HFFc6 (cell line): ENCODE results near the gene RIPK4. TPM values are rescaled to one million over a fixed set of nuclear protein-coding genes. Genes with fewer than 3 reads are reported as not detected.

ENCODE experiments used
- DNase-seq: peaks from one replicate; pipeline ENCODE4 v3.0.0-alpha.2; 2018
- H3K27ac Mint-ChIP-seq: 2 replicates; pipeline ENCODE4 v1.8.0; 2020; ENCODE audit warnings: mild to moderate bottlenecking, mixed read lengths
- H3K27me3 Mint-ChIP-seq: 2 replicates; pipeline ENCODE4 v1.8.0; 2021; ENCODE audit warnings: mild to moderate bottlenecking, moderate library complexity, mixed read lengths; ENCODE audit not compliant: insufficient read depth
- H3K36me3 Mint-ChIP-seq: 2 replicates; pipeline ENCODE4 v1.8.0; 2021; ENCODE audit warnings: low read depth, mixed read lengths
- H3K4me1 Mint-ChIP-seq: 2 replicates; pipeline ENCODE4 v1.8.0; 2020; ENCODE audit warnings: low read depth, mixed read lengths
- H3K4me3 Mint-ChIP-seq: 2 replicates; pipeline ENCODE4 v1.8.0; 2020; ENCODE audit warnings: mild to moderate bottlenecking, moderate library complexity, mixed read lengths
- H3K9me3 Mint-ChIP-seq: 2 replicates; pipeline ENCODE4 v1.8.0; 2020; ENCODE audit warnings: mild to moderate bottlenecking, mixed read lengths
- CTCF ChIP-seq: fragments of 200-600 bp; sonication (generic); IDR thresholded peaks from 2 replicates; pipeline ENCODE4 v1.5.0; 2021; ENCODE audit warnings: antibody characterized with exemption, mild to moderate bottlenecking
- total RNA-seq, 6 experiments: library from RNA; stranded (reverse); fragmentation: NEBNext Ultra II Directional; extraction: Animal tissue kit (Norgen Biotek cat#: 25700); gene quantifications; 2 replicates in 1 of 6; 3 replicates in 5 of 6; pipeline ENCODE4 v1.2.3, GENCODE V29; 2021

RIPK4 gene
- total RNA-seq, 6 experiments from 2014 or later, result 0.05 to 0.12 (median 0.07) TPM; not detected in 2

- Mint-ChIP-seq H3K27ac (no peak overlapping the region), H3K9me3 (no peaks in the 10 kb centered on the region), H3K4me3 (no peak overlapping the region), H3K4me1 (peaks cover 44% of the 10 kb centered on the region), H3K36me3 (no peaks in the 10 kb centered on the region), H3K27me3 (peaks cover 8% of the 10 kb centered on the region)
- DNase-seq, result no peak
- TF ChIP-seq CTCF, result no peak
These were observed 10.7 kb downstream of the RIPK4 start for GRCh38 chr21:41755934-41756773.

GRCh38 chr21:41755258-41755933, 11.5 kb downstream of the RIPK4 start:
- Mint-ChIP-seq H3K27me3 (peaks cover 5% of the 10 kb centered on the region), H3K36me3 (no peaks in the 10 kb centered on the region), H3K27ac (no peak overlapping the region), H3K4me3 (no peak overlapping the region), H3K4me1 (peaks cover 43% of the 10 kb centered on the region), H3K9me3 (no peaks in the 10 kb centered on the region)
- DNase-seq, result no peak
- TF ChIP-seq CTCF, result no peak

GRCh38 chr21:41754479-41754891, 12.4 kb downstream of the RIPK4 start:
- no peak overlapping the region for H3K27ac Mint-ChIP-seq
- TF ChIP-seq CTCF, result no peak
- DNase-seq, result no peak
- H3K4me3 Mint-ChIP-seq, result no peak overlapping the region
- peaks cover 39% of the 10 kb centered on the region for H3K4me1 Mint-ChIP-seq
- H3K36me3 Mint-ChIP-seq, result no peaks in the 10 kb centered on the region
- no peaks in the 10 kb centered on the region for H3K9me3 Mint-ChIP-seq
- peaks cover 2% of the 10 kb centered on the region for H3K27me3 Mint-ChIP-seq

- H3K27ac Mint-ChIP-seq, result peak overlapping the region; percentile 9; the same call in 1 of the 2 replicates
- H3K4me1 Mint-ChIP-seq, result peaks cover 36% of the 10 kb centered on the region
- no peak for TF ChIP-seq CTCF
- H3K27me3 Mint-ChIP-seq, result peaks cover 2% of the 10 kb centered on the region
- H3K36me3 Mint-ChIP-seq, result no peaks in the 10 kb centered on the region
- DNase-seq, result no peak
- no peaks in the 10 kb centered on the region for H3K9me3 Mint-ChIP-seq
- no peak overlapping the region; the same call in 1 of the 2 replicates for H3K4me3 Mint-ChIP-seq
These were observed 13.6 kb downstream of the RIPK4 start for GRCh38 chr21:41753006-41753898.

GRCh38 chr21:41752231-41752681, 14.6 kb downstream of the RIPK4 start:
- peaks cover 6% of the 10 kb centered on the region for H3K27me3 Mint-ChIP-seq
- H3K4me1 Mint-ChIP-seq, result peaks cover 36% of the 10 kb centered on the region
- peak overlapping the region; percentile 27; the same call in 1 of the 2 replicates for H3K27ac Mint-ChIP-seq
- H3K36me3 Mint-ChIP-seq, result no peaks in the 10 kb centered on the region
- no peak for TF ChIP-seq CTCF
- H3K4me3 Mint-ChIP-seq, result no peak overlapping the region; the same call in 1 of the 2 replicates
- DNase-seq, result peak; percentile 63
- H3K9me3 Mint-ChIP-seq, result no peaks in the 10 kb centered on the region
